PC-3 (cell line): ENCODE data around the gene CDH13. TPM values are rescaled to one million over a fixed set of nuclear protein-coding genes. Genes with fewer than 3 reads are reported as not detected.

Source experiments
- ATAC-seq: fragments of 200-7000 bp; cut with Tn5 transposase; 2 replicates; pipeline ENCODE4 v1.9.1; 2020; ENCODE audit warnings: mild to moderate bottlenecking, moderate library complexity
- BruUV-seq: library from RNA; stranded (reverse); fragments of 400-500 nt; replicated peaks from 2 replicates; lab custom pipeline; 2021; lab: Mats Ljungman, UMichigan
- CTCF ChIA-PET: fragments of 300-600 bp; sonication (Branson Sonifier 250); formaldehyde crosslinking; loops from one replicate; lab custom pipeline; 2022; ENCODE audit warnings: antibody characterized with exemption; lab: Charles Lee
- POLR2A ChIA-PET: fragments of 300-600 bp; sonication (Branson Sonifier 250); formaldehyde crosslinking; loops from one replicate; lab custom pipeline; 2022; ENCODE audit warnings: antibody characterized with exemption; ENCODE audit not compliant: unreplicated experiment; lab: Charles Lee
- DNase-seq: peaks from one replicate; pipeline ENCODE4 v3.0.0-alpha.2; 2015
- H2AFZ ChIP-seq: fragments of 300-600 bp; sonication (generic); 2 replicates; pipeline ENCODE4 v1.6.0; 2016; ENCODE audit warnings: antibody characterized with exemption, low read length
- H3F3A ChIP-seq: fragments of 300-600 bp; sonication (generic); one replicate; pipeline ENCODE4 v1.6.0; 2017; ENCODE audit warnings: antibody characterized with exemption, low read length, control low read depth, mild to moderate bottlenecking; ENCODE audit not compliant: unreplicated experiment
- H3K27ac ChIP-seq: fragments of 300-600 bp; sonication (generic); 2 replicates; pipeline ENCODE4 v1.5.1; 2016; ENCODE audit warnings: mild to moderate bottlenecking, low read length
- H3K27me3 ChIP-seq: fragments of 300-600 bp; sonication (generic); 2 replicates; pipeline ENCODE4 v1.6.1; 2016; ENCODE audit warnings: low read length, mixed read lengths
- H3K36me3 ChIP-seq: fragments of 300-600 bp; sonication (generic); 2 replicates; pipeline ENCODE4 v1.6.1; 2016; ENCODE audit warnings: low read depth, mixed run types, low read length, mixed read lengths
- H3K4me1 ChIP-seq: fragments of 300-600 bp; sonication (generic); 2 replicates; pipeline ENCODE4 v1.5.1; 2016; ENCODE audit warnings: low read length; ENCODE audit not compliant: insufficient read depth
- H3K4me2 ChIP-seq: fragments of 300-600 bp; sonication (generic); 2 replicates; pipeline ENCODE4 v1.6.0; 2016; ENCODE audit warnings: low read length
- H3K4me3 ChIP-seq: fragments of 300-600 bp; sonication (generic); 2 replicates; pipeline ENCODE4 v1.5.1; 2016; ENCODE audit warnings: mild to moderate bottlenecking, low read length, mixed read lengths
- H3K79me2 ChIP-seq: fragments of 300-600 bp; sonication (generic); 2 replicates; pipeline ENCODE4 v1.6.1; 2017; ENCODE audit warnings: low read length, mixed read lengths
- H3K9ac ChIP-seq: fragments of 300-600 bp; sonication (generic); 2 replicates; pipeline ENCODE4 v1.6.0; 2016; ENCODE audit warnings: mild to moderate bottlenecking, low read length
- H3K9me2 ChIP-seq: fragments of 300-600 bp; sonication (generic); replicated peaks from 2 replicates; pipeline ENCODE4 v1.6.1; 2016; ENCODE audit warnings: mixed run types, low read length, mixed read lengths
- H3K9me3 ChIP-seq: fragments of 300-600 bp; sonication (generic); 2 replicates; pipeline ENCODE4 v1.6.1; 2016; ENCODE audit warnings: low read length, mixed read lengths
- H4K20me1 ChIP-seq: fragments of 300-600 bp; sonication (generic); 2 replicates; pipeline ENCODE4 v1.6.1; 2016; ENCODE audit warnings: low read length, mixed read lengths
- CTCF ChIP-seq: fragments of 300-600 bp; sonication (generic); conservative IDR thresholded peaks from 2 replicates; pipeline ENCODE4 v1.5.1; 2017; ENCODE audit warnings: antibody characterized with exemption, low read depth, mild to moderate bottlenecking, low read length
- EZH2 ChIP-seq: fragments of 300-600 bp; sonication (generic); IDR thresholded peaks from one replicate; pipeline ENCODE4 v1.6.1; 2017; ENCODE audit warnings: antibody characterized with exemption, mild to moderate bottlenecking, low read length; ENCODE audit not compliant: unreplicated experiment
- EZH2phosphoT487 ChIP-seq: fragments of 300-600 bp; sonication (generic); IDR thresholded peaks from 2 replicates; pipeline ENCODE4 v1.6.1; 2018; ENCODE audit warnings: mild to moderate bottlenecking, antibody characterized with exemption, low read length, borderline replicate concordance
- intact Hi-C: fragments of 100-400 bp; cut with micrococcal nuclease; formaldehyde crosslinking; loops from 2 replicates; pipeline ENCODE4 v1.9.0; 2023
- total RNA-seq: library from RNA; depleted of rRNA; stranded (reverse); fragments of >200 nt; gene quantifications from 2 replicates; pipeline ENCODE4 v1.2.3, GENCODE V29; 2014

The CDH13 gene
- total RNA-seq, 1 experiment from 2014 or later = 0.36 TPM

GRCh38 chr16:83403761-83404160, 777.0 kb downstream of the CDH13 start:
- no peak overlapping the region for H3K27ac ChIP-seq
- intact Hi-C loops = no loop called here

GRCh38 chr16:83404261-83404660, 777.5 kb downstream of the CDH13 start:
- Histone ChIP-seq H3F3A (no peaks in the 10 kb centered on the region), H3K4me1 (no peaks in the 10 kb centered on the region), H4K20me1 (no peaks in the 10 kb centered on the region), H3K79me2 (no peaks in the 10 kb centered on the region), H3K4me2 (no peak overlapping the region), H2AFZ (no peak overlapping the region), H3K9ac (no peak overlapping the region), H3K27ac (no peak overlapping the region), H3K27me3 (no peaks in the 10 kb centered on the region), H3K4me3 (no peak overlapping the region), H3K9me2 (no peaks in the 10 kb centered on the region), H3K9me3 (no peaks in the 10 kb centered on the region), H3K36me3 (no peaks in the 10 kb centered on the region)
- DNase-seq (no peak), ATAC-seq (no peak)
- BruUV-seq = no TSS peak
- CTCF ChIA-PET = no interaction called here
- TF ChIP-seq CTCF (no peak), EZH2 (no peak), EZH2phosphoT487 (no peak)
- intact Hi-C loops = no loop called here
- POLR2A ChIA-PET = no interaction called here

More at GRCh38 chr16:83403761-83404160, 777.0 kb downstream of the CDH13 start:
- DNase-seq (no peak), ATAC-seq (no peak)
- H3K4me1 ChIP-seq = no peaks in the 10 kb centered on the region
- TF ChIP-seq CTCF = no peak
- TF ChIP-seq EZH2phosphoT487 = no peak
- TF ChIP-seq EZH2 = no peak
- H3K79me2 ChIP-seq = no peaks in the 10 kb centered on the region
- no peak overlapping the region for H2AFZ ChIP-seq
- no peaks in the 10 kb centered on the region for H3K36me3 ChIP-seq
- ChIA-PET CTCF (no interaction called here), POLR2A (no interaction called here)
- H3K9ac ChIP-seq = no peak overlapping the region
- H3K27me3 ChIP-seq = no peaks in the 10 kb centered on the region
- H3K4me2 ChIP-seq = no peak overlapping the region
- no peaks in the 10 kb centered on the region for H3F3A ChIP-seq
- no peaks in the 10 kb centered on the region for H4K20me1 ChIP-seq
- no peaks in the 10 kb centered on the region for H3K9me2 ChIP-seq
- H3K4me3 ChIP-seq = no peak overlapping the region
- no peaks in the 10 kb centered on the region for H3K9me3 ChIP-seq
- no TSS peak for BruUV-seq

DNA sequence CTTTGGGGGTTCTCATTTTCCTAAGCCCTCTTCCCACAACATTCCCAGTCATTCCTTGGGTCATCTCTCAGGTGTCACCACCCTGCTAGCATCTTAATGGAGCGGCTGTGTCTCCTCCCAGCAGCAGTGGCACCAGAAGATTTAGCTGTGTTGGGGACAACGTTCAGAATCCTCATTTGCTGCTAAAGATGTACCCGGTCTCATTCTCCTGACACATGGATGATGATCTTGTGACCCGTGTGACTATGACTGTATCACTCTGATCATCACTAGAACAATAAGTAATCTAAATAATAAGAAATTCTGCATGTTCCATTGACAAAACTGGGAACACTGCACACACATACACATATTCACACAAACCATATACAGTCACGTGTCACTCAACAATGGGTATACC, 781.2 kb downstream of the CDH13 start:
- no peaks in the 10 kb centered on the region for H3K79me2 ChIP-seq
- POLR2A ChIA-PET = no interaction called here
- no TSS peak for BruUV-seq
- no peak overlapping the region for H3K4me2 ChIP-seq
- no peak overlapping the region for H3K9ac ChIP-seq
- no peak overlapping the region for H2AFZ ChIP-seq
- TF ChIP-seq EZH2phosphoT487 (no peak), EZH2 (no peak), CTCF (no peak)
- H3K4me1 ChIP-seq = no peaks in the 10 kb centered on the region
- no peaks in the 10 kb centered on the region for H3K9me2 ChIP-seq
- no peak for DNase-seq
- no peaks in the 10 kb centered on the region for H3K27me3 ChIP-seq
- CTCF ChIA-PET = no interaction called here
- H3K9me3 ChIP-seq = no peaks in the 10 kb centered on the region
- no peaks in the 10 kb centered on the region for H3F3A ChIP-seq
- ATAC-seq = no peak
- no peak overlapping the region for H3K4me3 ChIP-seq
- no peak overlapping the region for H3K27ac ChIP-seq
- H3K36me3 ChIP-seq = no peaks in the 10 kb centered on the region
- H4K20me1 ChIP-seq = no peaks in the 10 kb centered on the region
- intact Hi-C loops = no loop called here
